Renal pelvis (tissue), 4 donors: ENCODE measurements around the gene FARS2. TPM values are rescaled to one million over a fixed set of nuclear protein-coding genes. Genes with fewer than 3 reads are reported as not detected.
"Not testable (repeated sequence)": the region's sequence is repeated elsewhere in the genome, so short reads cannot be mapped to it uniquely, and the experiment has no call there.

ENCODE experiments used
- DNase-seq: peaks from one replicate; pipeline ENCODE4 v3.0.0-alpha.2; 2013
- polyA plus RNA-seq, 3 donors: library from polyadenylated mRNA; unstranded; fragments of 120-200 nt; gene quantifications; one replicate each; pipeline ENCODE4 v1.2.1, GENCODE V29; 2013; ENCODE audit not compliant: insufficient read length in 3 of 3

Gene FARS2
- polyA plus RNA-seq, 3 donors, result 18.6 to 22.3 (median 22.2) TPM

- no peak for DNase-seq
Observed at GRCh38 chr6:5781966-5782556, 520.7 kb downstream of the FARS2 start.

GRCh38 chr6:5782783-5783547, 521.7 kb downstream of the FARS2 start:
- no peak for DNase-seq

- no peak for DNase-seq
Observed at GRCh38 chr6:5783584-5784089, 522.3 kb downstream of the FARS2 start.

GRCh38 chr6:5785249-5785648, 523.9 kb downstream of the FARS2 start:
- DNase-seq, result no peak

GRCh38 chr6:5786321-5786968, 525.1 kb downstream of the FARS2 start:
- no peak for DNase-seq

GRCh38 chr6:5786969-5787720, 525.8 kb downstream of the FARS2 start:
- no peak for DNase-seq

GRCh38 chr6:5789426-5789825, 528.1 kb downstream of the FARS2 start:
- not testable (repeated sequence) for DNase-seq

GRCh38 chr6:5796555-5796954, 535.2 kb downstream of the FARS2 start:
- not testable (repeated sequence) for DNase-seq

- DNase-seq, result not testable (repeated sequence)
Observed at GRCh38 chr6:5806406-5806805, 545.1 kb downstream of the FARS2 start.

GRCh38 chr6:5809450-5809849, 548.1 kb downstream of the FARS2 start:
- no peak for DNase-seq

GRCh38 chr6:5811997-5812396, 550.7 kb downstream of the FARS2 start:
- DNase-seq, result no peak

- DNase-seq, result no peak
Observed at GRCh38 chr6:5813625-5814027, 552.3 kb downstream of the FARS2 start.

GRCh38 chr6:5814116-5814515, 552.8 kb downstream of the FARS2 start:
- no peak for DNase-seq

- DNase-seq, result no peak
Observed at GRCh38 chr6:5814901-5815300, 553.6 kb downstream of the FARS2 start.

- DNase-seq, result no peak
Observed at GRCh38 chr6:5817869-5818268, 556.6 kb downstream of the FARS2 start.

- DNase-seq, result no peak
Observed at GRCh38 chr6:5818959-5819358, 557.6 kb downstream of the FARS2 start.

Other genes with a start within 250 kb of the FARS2 start
- gene PPP1R3G, start 176.2 kb upstream of the FARS2 start, polyA plus RNA-seq, result 1 to 10 TPM; 1.7 to 2.6 (median 1.8) TPM
- 10 to 100 TPM; 35.1 to 44.0 (median 43.7) TPM for gene LYRM4, start 563 bp upstream of the FARS2 start, polyA plus RNA-seq